HG02571 (cell line): Measurements from ENCODE around the gene PIK3AP1.
"Not testable (repeated sequence)": the region's sequence is repeated elsewhere in the genome, so short reads cannot be mapped to it uniquely, and the experiment has no call there.

ENCODE experiments used
- ATAC-seq: cut with Tn5 transposase; IDR thresholded peaks from one replicate; pipeline ENCODE4 v1.9.1; 2021; ENCODE audit warnings: mild to moderate bottlenecking, moderate library complexity; ENCODE audit not compliant: unreplicated experiment

Gene PIK3AP1

GRCh38 chr10:96548589-96548988 lies 171.7 kb downstream of the PIK3AP1 start:
- no peak for ATAC-seq

DNA sequence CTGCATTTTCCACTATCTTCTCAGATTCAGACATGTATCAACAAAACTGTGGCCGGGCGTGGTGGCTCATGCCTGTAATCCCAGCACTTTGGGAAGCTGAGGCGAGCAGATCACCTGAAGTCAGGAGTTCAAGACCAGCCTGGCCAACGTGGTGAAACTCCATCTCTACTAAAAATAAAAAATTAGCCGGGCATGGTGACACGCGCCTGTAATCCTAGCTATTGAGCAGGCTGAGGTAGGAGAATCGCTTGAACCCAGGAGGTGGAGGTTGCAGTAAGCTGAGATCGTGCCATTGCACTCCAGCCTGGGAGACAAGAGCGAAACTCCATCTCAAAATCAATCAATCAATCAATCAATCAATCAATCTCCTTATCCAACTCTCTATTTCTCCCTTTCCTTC lies 174.8 kb downstream of the PIK3AP1 start:
- not testable (repeated sequence) for ATAC-seq
